OCI-LY3 (cell line): ENCODE data around the gene WDR77.

Experiments
- H2AFZ ChIP-seq: fragments of 200-600, 300-600 bp; shearing (Covaris generic); 2 replicates; pipeline ENCODE4 v1.6.0; 2014; ENCODE audit warnings: antibody characterized with exemption, low read depth, low read length
- H3K27ac ChIP-seq: fragments of 200-600, 300-600 bp; sonication (generic); 2 replicates; pipeline ENCODE4 v1.5.1; 2014; ENCODE audit warnings: mild to moderate bottlenecking, low read length, moderate library complexity, mixed read lengths
- H3K27me3 ChIP-seq: fragments of 200-600, 300-600 bp; sonication (generic); 2 replicates; pipeline ENCODE4 v1.6.1; 2014; ENCODE audit warnings: low read depth, low read length, mixed read lengths
- H3K36me3 ChIP-seq: fragments of 200-600, 300-600 bp; sonication (generic); replicated peaks from 2 replicates; pipeline ENCODE3; 2014; ENCODE audit warnings: low read depth, low read length, mixed read lengths
- H3K4me1 ChIP-seq: fragments of 300-600, 200-600 bp; sonication (generic); 2 replicates; pipeline ENCODE4 v1.6.1; 2014; ENCODE audit warnings: low read length, mixed read lengths
- H3K4me2 ChIP-seq: fragments of 200-600, 300-600 bp; sonication (generic); 2 replicates; pipeline ENCODE4 v1.6.1; 2014; ENCODE audit warnings: low read length, mixed read lengths
- H3K4me3 ChIP-seq: fragments of 300-600, 200-600 bp; sonication (generic); 2 replicates; pipeline ENCODE4 v1.5.1; 2014; ENCODE audit warnings: antibody characterized with exemption, mild to moderate bottlenecking, low read length, moderate library complexity
- H3K79me2 ChIP-seq: fragments of 300-600, 200-600 bp; shearing (Covaris generic); 2 replicates; pipeline ENCODE4 v1.6.1; 2014; ENCODE audit warnings: mild to moderate bottlenecking, low read length, mixed read lengths
- H3K9ac ChIP-seq: fragments of 300-600, 200-600 bp; shearing (Covaris generic); 2 replicates; pipeline ENCODE4 v1.6.0; 2014; ENCODE audit warnings: mild to moderate bottlenecking, low read length, moderate library complexity
- H3K9me3 ChIP-seq: fragments of 200-600, 300-600 bp; shearing (Covaris generic); 2 replicates; pipeline ENCODE4 v1.6.1; 2014; ENCODE audit warnings: low read length, mixed read lengths; ENCODE audit not compliant: insufficient read depth
- H4K20me1 ChIP-seq: fragments of 200-600, 300-600 bp; sonication (generic); 2 replicates; pipeline ENCODE4 v1.6.1; 2016; ENCODE audit warnings: low read length, mixed read lengths; ENCODE audit not compliant: insufficient read depth
- EZH2phosphoT487 ChIP-seq: fragments of 200-600 bp; shearing (Covaris generic); IDR thresholded peaks from 2 replicates; pipeline ENCODE4 v1.6.1; 2018; ENCODE audit warnings: antibody characterized with exemption, mixed run types, low read depth
- TF ChIP-seq, protein P1 (sequence below): fragments of 200-600, 300-600 bp; sonication (generic); IDR thresholded peaks from 2 replicates; pipeline ENCODE4 v1.5.1; 2014; ENCODE audit warnings: antibody characterized with exemption, low read length, low read depth

WDR77 gene

GRCh38 chr1:111467865-111468716, 19.0 kb upstream of the WDR77 start:
- H3K27me3 ChIP-seq: no peaks in the 10 kb centered on the region
- H4K20me1 ChIP-seq: no peaks in the 10 kb centered on the region
- H3K9me3 ChIP-seq: no peaks in the 10 kb centered on the region
- no peaks in the 10 kb centered on the region for H3K79me2 ChIP-seq
- H3K9ac ChIP-seq: no peak overlapping the region
- TF ChIP-seq, protein P1, sequence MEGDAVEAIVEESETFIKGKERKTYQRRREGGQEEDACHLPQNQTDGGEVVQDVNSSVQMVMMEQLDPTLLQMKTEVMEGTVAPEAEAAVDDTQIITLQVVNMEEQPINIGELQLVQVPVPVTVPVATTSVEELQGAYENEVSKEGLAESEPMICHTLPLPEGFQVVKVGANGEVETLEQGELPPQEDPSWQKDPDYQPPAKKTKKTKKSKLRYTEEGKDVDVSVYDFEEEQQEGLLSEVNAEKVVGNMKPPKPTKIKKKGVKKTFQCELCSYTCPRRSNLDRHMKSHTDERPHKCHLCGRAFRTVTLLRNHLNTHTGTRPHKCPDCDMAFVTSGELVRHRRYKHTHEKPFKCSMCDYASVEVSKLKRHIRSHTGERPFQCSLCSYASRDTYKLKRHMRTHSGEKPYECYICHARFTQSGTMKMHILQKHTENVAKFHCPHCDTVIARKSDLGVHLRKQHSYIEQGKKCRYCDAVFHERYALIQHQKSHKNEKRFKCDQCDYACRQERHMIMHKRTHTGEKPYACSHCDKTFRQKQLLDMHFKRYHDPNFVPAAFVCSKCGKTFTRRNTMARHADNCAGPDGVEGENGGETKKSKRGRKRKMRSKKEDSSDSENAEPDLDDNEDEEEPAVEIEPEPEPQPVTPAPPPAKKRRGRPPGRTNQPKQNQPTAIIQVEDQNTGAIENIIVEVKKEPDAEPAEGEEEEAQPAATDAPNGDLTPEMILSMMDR: no peak
- no peak for TF ChIP-seq EZH2phosphoT487
- no peak overlapping the region for H3K27ac ChIP-seq
- H2AFZ ChIP-seq: no peak overlapping the region
- no peak overlapping the region for H3K4me2 ChIP-seq
- H3K4me1 ChIP-seq: peaks cover 16% of the 10 kb centered on the region
- H3K36me3 ChIP-seq: peaks cover 15% of the 10 kb centered on the region
- no peak overlapping the region for H3K4me3 ChIP-seq

- Histone ChIP-seq H2AFZ (no peak overlapping the region), H3K9me3 (no peaks in the 10 kb centered on the region), H4K20me1 (no peaks in the 10 kb centered on the region), H3K4me2 (no peak overlapping the region), H3K27me3 (no peaks in the 10 kb centered on the region), H3K4me1 (peaks cover 13% of the 10 kb centered on the region), H3K79me2 (no peaks in the 10 kb centered on the region), H3K4me3 (no peak overlapping the region), H3K9ac (no peak overlapping the region), H3K36me3 (peaks cover 22% of the 10 kb centered on the region), H3K27ac (no peak overlapping the region)
- TF ChIP-seq EZH2phosphoT487: no peak
- TF ChIP-seq, protein P1: no peak
These were observed 17.4 kb upstream of the WDR77 start for GRCh38 chr1:111466480-111466879.

DNA sequence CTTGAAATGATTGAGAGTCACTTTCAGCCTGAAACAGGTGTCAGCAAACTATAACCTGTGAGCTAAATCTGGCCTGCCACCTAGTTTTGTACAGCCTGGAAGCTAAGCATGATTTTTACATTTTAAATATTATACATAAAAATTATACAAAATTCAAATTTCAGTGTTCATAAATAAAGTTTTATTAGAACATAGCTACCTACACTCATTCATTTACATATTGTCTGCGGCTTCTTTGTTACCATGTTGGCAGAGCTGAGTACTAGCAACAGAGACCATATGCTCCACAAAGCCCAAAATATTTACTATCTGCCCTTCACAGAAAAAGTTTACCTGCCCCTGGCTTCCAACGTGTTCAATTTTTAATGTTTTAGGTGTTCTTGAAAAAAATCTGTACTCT, 16.7 kb upstream of the WDR77 start:
- peaks cover 6% of the 10 kb centered on the region for H3K4me1 ChIP-seq
- no peak overlapping the region for H3K4me2 ChIP-seq
- H3K79me2 ChIP-seq: no peaks in the 10 kb centered on the region
- H2AFZ ChIP-seq: no peak overlapping the region
- no peak overlapping the region for H3K9ac ChIP-seq
- H4K20me1 ChIP-seq: no peaks in the 10 kb centered on the region
- H3K9me3 ChIP-seq: no peaks in the 10 kb centered on the region
- H3K36me3 ChIP-seq: peaks cover 24% of the 10 kb centered on the region
- TF ChIP-seq EZH2phosphoT487: no peak
- TF ChIP-seq, protein P1: no peak
- no peaks in the 10 kb centered on the region for H3K27me3 ChIP-seq
- no peak overlapping the region for H3K4me3 ChIP-seq
- no peak overlapping the region for H3K27ac ChIP-seq

GRCh38 chr1:111463029-111463683, 14.1 kb upstream of the WDR77 start:
- Histone ChIP-seq H3K4me3 (no peak overlapping the region), H2AFZ (no peak overlapping the region), H3K36me3 (peaks cover 22% of the 10 kb centered on the region), H4K20me1 (no peaks in the 10 kb centered on the region), H3K9ac (no peak overlapping the region), H3K79me2 (no peaks in the 10 kb centered on the region), H3K4me1 (no peaks in the 10 kb centered on the region), H3K9me3 (no peaks in the 10 kb centered on the region), H3K27me3 (no peaks in the 10 kb centered on the region), H3K27ac (no peak overlapping the region), H3K4me2 (no peak overlapping the region)
- TF ChIP-seq, protein P1: no peak
- no peak for TF ChIP-seq EZH2phosphoT487
